M059J (cell line): ENCODE results near the gene C15orf39. TPM values are rescaled to one million over a fixed set of nuclear protein-coding genes. Genes with fewer than 3 reads are reported as not detected.
"Not testable (repeated sequence)": the region's sequence is repeated elsewhere in the genome, so short reads cannot be mapped to it uniquely, and the experiment has no call there.

Source experiments
- DNase-seq: peaks from one replicate; pipeline ENCODE4 v3.0.0-alpha.2; 2012; ENCODE audit warnings: low read depth
- total RNA-seq: library from RNA; depleted of rRNA; stranded (reverse); fragments of >200 nt; shearing (Covaris generic); gene quantifications from 2 replicates; pipeline ENCODE4 v1.2.3, GENCODE V29; 2014

C15orf39 gene
- total RNA-seq, 1 experiment from 2014 or later = 11.5 TPM

DNA sequence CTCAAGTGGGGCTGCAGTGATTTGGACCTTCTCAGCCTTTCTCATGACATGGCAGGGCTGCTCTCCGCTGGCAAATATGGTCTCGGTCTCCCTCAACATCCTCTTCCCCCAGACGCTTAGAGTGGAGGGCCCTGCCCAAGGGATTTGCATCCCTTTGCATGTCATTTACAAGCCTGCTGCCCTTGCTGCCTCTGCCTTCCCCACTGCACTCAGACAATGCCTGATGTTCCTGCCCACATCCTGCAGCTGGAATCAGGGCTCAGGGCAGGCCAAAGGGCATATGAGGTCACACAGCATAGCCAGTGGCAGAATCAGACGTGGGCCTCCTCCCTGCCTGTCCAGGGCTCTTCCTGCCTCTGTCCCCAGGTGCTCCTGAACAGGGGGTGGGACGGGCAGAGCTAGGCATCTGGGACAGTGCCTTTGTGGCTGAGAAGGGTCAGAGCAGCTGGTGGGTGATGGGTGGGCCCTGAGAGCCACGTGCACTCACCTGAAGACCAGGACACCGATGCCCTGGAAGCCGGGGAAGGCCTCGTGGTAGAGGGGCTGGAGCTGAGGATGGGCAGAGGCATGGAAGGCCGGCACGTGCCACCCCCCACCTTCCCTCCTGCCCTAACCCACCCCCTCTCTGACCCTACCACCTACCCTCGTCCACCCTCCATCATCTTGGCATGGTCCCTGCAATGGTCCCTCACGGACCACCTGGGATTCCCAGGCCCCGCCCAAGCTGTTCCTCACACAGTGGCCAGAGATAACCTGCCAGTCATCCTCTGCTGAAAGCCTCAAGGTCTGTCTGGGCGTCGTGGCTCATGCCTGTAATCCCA lies 29.1 kb downstream of the C15orf39 start:
- DNase-seq = no peak

DNA sequence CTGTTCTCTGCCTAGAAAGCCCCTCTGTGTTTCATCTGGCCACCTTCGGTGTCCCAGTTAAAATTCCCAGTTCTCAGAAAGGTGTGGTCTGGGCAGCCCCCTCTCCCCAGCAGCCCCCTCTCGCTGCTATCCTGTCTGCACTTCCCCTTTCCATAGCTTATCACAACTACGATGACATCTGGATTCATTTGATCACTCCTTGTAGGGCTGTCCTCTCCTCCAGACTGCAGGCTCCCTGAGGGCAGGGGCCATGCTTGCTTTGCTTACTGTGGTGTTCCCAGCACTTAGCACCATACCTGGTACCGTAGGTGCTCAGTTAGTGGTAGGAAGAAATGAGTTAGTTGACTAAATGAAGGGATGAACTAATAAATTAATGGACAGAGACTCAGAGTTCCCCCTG lies 30.2 kb downstream of the C15orf39 start:
- DNase-seq = no peak

DNA sequence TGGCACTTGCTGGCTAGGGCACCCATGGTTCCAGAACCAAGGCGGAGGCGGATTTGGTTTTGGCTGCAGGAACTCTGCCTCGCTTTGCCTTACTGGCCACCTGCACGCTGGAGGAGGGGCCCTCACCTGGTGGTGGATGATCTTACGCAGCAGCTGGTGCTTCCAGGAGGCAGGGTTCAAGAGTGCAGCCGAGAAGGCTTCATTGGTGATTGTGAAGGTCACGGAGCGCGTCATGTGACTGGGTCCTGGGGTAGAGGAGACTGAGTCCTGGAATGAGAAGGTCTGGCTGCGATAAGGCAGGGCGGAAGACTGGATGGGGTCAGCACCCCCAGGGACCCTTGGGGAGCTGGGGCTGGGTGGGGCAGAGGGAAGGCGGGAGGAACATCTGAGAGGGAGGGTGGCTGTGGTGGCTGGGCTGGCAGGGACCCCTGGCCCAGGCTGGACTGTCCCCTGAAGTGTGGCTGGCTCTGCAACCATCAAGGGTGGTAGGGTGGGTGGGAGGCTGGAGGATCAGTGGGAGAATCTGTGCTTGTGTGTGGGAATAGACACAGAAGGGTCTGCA lies 30.7 kb downstream of the C15orf39 start:
- no peak for DNase-seq

DNA sequence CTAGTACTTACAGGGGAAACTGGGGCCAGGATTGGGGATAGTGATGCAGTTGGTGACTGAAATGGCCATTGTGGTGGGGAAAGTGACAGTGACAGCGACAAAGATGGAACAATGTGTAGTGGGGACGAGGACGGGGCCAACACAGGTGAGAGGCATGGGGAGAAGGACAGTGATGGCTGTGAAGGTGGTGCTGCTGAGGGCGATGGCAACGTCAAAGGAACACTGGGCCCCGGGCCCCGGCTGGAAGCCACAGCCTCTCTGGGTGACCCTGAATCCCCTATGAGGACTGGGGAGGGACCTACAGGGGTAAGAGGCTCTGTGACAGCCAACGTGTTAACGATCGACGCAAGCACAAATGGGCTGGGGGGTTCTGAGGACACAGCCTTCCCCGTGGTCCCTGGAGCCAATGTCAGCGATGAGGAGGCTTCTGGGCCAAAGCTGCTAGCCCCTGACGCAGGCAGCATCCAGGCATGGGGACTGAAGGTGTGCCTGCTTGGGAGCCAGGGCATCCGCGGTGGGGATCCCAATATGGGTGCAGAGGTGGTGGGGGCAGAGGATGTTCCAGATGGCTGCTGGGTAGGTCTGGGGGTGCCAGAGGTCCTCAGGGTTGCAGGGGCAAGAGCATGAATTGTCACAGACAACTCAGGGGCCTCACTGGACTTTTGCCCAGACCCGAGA lies 31.3 kb downstream of the C15orf39 start:
- DNase-seq = no peak

DNA sequence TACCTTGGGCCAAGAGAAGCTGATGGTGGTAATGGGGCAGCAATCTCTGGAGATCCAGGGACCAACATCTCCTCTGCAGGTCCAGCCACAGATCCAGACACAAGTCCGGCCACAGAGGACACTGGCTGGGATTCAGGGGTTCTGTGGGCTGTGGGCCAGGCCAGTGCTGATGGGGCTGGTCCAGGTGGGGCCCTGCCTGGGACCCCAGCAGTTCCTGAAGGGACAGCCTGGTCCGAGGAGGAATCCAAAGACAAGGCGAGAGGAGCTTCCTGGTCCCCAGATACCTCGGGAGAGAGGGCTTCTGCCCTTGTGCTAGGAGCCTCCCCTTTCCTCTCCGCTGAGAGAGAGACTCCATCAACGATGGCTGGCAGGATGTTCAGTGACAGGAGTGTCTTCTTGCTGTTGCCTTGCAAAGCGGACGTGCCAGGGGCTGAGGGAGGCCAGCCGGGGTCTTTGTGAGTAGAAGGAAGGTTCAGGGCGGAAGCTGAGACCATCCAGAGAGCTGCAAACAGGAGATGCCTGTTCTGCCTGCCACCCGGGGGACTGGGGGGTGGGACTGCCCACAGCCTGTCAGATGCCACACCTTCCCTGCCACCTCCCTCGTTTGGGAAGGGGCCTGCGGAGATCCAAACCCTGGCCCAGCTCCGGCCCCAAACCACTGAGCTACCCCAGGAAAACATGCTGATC lies 32.0 kb downstream of the C15orf39 start:
- DNase-seq = no peak

DNA sequence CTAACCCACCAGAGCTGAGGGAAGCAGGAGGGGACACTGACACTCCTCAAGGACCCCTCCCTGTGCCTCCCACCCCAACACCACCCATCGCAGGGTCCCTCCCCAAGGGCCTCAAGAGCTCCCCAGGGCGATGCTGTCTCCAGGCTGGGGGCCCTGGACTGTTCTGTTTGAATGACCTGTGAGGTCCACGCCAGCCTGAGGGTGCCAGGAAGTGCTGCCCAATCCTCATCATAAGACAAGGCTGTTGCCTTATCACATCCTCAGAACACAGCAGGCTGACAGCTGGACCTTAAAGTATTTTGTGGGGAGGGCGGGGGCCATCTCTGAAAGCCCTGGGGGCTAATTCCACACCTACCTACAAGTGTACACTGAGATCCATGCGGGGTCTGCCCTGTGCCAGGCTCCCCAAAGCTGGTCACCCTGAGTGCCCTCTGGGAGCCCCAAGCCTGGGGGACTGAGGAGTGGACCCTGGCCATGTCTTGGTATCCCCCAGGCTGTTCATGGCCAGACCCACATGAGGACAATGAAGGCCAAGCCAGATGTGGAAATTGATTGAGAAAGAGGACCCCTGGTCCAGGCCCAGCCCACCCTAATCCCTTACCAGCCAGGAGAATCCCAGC lies 32.6 kb downstream of the C15orf39 start:
- DNase-seq = no peak

DNA sequence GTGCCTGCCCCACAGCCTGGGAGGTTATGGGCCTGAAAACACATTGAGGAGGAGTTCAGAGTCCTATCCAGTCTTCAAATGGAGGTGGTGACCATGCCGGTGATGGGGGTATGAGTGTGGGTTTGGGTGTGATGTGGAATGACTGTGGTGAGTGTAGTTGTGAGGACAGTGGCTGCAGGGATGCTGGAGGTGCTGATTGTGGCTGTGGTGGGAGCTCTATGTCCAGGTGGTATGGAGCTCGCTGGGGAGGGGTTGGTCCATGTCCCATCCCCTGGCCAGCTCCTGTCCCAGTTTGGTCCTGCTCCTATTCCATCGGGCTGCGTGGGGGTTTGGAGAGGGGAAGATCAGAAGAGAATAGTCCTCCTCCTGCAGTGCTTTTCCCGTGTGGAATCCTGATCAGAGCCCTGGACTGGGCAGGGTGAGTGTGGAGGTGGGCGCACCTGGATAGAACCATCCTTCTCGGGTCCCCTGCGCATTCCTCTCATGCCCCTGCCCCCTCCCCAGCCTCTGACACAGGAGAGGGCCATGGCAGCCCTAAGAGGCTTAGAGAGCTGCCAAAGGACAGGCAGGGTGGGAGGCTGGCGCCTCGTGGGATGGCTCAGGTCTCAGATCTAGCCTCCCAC lies 33.5 kb downstream of the C15orf39 start:
- no peak for DNase-seq

DNA sequence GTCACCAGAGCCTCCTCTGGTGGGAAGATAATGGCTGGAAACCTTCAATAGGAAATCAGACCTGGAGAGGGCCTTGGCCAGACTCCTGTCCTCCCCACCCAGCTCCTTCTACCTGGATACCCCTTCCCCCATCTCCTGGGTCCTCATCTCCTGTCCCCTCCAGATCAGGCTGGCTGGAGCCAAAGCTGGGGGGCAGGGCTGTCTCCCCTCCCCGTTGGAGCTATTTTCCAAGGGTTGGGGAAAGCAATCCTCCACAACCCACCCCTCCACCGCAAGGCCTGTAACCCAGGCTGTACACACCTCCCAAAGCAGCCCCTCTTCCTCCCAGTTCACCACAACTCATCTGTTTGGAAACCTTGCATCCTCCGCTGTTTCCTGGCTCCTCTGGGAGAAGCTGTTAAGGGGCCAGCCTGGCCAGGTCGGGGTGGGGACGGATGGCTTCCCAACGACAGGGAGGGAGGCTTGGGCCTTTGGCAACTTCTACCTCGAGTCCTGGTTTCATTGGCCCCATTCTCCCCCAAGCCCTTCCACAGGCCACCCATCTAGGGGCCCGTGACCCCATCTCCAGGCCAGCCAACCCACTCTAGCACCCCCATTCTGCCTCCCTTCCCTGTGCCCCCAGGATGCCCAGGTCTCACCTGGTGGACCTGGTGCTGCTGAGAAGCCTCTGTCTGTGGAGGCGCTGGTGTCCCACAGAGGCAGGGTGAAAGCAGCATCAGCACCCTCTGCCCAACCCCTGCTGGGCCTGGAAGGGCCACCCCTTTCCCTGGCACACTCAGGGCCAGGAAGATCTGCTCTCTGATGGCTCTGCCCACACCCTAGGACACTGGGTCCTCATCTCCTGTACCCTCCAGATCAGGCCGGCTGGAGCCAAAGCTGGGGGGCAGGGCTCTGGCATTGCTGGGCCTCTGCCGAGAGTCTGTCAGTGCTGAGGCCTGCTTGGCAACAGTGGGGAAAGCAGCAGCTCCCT lies 34.4 kb downstream of the C15orf39 start:
- DNase-seq = no peak

DNA sequence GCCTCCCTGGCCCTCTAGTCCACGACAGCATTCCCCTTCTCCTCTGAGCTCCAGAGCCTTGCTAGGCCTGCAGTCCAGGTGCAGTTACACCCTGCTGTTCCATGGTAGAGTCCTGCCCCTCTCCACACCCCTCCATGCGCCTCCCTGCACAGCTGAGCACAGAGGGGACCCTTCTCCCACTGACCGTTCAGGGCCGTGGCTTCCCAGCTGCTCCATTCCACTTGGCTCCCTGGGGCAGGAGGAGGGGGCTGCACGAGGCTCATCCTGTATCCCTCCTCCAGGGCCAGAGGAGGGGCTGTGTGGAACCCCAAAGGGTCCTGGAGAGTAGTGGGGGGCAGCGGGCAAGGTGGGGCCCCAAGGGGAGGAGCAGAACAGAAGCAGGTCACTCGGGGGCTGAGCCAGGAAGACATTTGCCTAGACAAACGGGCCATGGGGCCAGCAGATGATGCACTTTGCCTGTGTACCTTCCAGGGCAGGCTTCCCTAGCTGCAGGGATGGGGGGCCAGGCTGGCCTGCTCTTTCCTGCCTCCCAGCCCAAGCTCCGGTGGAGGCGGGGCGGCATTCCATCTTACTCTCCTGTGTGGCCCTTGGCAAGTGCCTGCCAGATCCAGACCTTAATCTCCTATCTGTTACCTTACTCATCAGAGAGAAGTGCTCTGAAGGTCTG lies 35.8 kb downstream of the C15orf39 start:
- DNase-seq = no peak

DNA sequence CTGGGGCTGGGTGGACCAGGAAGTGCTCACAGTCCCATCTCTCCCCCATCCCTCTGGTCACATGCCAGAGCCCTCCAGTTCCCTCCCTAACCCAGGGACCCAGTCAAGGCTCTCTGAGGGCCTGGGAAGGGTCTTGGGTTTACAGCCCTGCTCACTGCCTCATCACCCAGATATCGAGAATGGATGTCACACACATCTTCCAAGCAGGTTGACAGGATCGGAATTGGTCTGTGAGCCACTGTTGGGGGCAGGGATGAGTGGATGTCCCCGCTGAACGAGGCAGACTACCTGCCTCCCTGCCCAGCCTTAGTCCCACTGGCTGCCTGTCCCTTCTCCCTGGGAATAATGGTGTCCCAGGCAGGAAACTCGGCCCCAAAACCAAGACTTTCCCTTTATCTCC lies 36.5 kb downstream of the C15orf39 start:
- DNase-seq = no peak

DNA sequence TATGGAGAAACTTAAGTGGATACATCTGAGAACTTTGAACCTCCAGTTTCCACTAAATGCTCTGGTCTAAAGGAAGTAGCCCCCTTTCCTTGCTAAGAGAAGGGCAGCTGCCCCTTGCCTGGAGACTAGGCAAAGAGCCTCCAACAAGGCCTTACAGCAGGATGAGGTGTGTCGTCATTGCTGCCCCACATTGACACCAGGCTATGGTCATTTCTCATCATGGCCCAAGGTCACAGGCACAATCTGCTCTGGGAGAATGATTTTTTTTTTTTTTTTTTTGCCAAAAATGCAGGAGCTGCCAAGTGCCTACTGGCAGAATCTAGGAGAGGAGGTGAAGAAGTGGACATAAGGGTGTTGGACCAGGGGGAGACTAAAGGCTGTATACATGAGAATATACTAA lies 44.1 kb downstream of the C15orf39 start:
- DNase-seq = not testable (repeated sequence)

DNA sequence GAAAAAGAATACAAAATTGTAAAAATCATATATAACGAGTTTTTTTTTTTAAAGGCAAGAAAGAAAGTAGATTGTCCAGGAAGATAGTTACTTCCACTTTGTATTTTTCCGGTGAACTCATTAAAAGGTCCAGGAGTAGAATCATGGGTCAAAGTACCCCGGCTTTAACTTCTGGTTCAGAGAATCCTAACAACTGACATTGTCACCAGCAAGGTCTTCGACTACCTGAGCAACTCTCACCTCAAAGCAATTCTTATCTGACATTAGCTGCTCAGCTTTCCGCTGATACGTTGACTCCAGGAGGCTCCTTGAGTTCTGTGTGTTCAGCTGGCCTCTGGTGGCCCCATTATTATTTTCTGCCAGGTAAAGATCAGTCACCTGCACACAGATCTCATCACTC lies 47.3 kb downstream of the C15orf39 start:
- not testable (repeated sequence) for DNase-seq

DNA sequence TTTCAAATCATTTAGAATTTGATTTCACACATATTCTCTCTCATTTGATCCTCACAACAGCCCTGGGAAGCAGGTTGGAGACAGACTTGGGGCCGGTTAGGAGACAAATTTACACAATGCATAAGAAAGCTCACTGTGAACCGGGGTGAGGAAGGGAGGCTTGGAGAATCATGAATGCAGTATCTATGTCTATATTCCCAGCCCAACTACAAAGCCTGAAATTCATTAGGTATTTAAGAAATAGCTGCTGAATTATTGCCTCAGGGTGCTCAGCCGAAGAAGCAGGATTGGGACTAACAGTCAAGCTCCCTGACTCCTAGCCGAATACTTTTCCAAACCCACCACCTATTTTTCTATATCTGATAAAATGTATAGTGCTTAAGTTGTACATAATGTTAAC lies 48.0 kb downstream of the C15orf39 start:
- DNase-seq = no peak

DNA sequence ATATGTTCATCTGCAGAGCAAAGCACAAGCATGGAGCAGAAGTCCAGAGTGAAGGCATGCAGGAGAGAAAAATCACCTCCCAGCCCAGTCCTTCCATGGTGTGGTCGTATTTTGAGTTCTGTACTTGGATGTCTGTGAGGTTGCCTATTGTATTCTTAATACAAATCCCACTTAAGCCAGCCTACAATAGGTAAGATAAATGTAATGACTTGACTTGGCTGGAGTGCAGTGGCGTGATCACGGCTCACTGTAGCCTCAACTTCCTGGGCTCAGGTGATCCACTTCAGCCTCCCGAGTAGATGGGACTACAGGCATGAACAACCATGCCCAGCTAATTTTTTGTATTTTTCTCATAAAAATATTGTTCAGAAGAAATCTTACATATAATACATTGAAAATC lies 49.7 kb downstream of the C15orf39 start:
- not testable (repeated sequence) for DNase-seq

DNA sequence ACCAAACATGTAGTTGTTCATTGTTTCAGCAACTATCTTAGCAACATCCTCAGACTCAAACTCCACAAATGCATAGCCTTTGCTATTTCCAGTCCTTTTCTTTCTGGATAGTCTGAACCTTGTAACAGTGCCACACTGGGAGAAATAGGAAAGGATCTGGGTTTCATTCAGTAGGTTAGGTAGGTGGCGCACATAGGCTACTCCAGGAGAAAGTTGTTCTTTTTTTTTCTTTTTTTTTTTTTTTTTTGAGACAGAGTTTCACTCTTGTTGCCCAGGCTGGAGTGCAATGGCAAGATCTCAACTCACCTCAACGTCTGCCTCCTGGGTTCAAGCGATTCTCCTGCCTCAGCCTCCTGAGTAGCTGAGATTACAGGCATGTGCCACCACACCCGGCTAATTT lies 50.6 kb downstream of the C15orf39 start:
- not testable (repeated sequence) for DNase-seq

DNA sequence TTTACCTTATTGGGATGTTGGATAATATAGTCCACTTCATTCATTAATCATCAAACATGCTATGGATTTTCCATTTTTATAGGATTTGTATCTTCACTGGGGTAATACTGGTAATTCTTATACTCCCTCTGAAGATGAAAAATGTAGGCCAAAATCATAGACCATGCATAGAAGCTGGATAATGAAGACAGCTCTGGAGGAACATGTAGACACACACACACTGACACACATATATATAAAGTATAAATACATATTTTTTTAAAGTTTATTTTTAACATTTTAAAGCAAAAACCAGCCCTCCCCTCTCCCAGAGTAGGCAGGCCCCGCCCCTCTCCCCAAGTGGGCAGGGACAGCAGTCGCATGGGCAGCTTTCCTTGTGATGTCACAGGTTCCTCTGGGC lies 56.4 kb downstream of the C15orf39 start, which contains the start of gene GOLGA6C:
Gene GOLGA6C, plus strand, starts transcription at position 301 of the 400 bp plus-strand sequence. CDS start 265 bp downstream, outside the sequence.
- DNase-seq = not testable (repeated sequence)

DNA sequence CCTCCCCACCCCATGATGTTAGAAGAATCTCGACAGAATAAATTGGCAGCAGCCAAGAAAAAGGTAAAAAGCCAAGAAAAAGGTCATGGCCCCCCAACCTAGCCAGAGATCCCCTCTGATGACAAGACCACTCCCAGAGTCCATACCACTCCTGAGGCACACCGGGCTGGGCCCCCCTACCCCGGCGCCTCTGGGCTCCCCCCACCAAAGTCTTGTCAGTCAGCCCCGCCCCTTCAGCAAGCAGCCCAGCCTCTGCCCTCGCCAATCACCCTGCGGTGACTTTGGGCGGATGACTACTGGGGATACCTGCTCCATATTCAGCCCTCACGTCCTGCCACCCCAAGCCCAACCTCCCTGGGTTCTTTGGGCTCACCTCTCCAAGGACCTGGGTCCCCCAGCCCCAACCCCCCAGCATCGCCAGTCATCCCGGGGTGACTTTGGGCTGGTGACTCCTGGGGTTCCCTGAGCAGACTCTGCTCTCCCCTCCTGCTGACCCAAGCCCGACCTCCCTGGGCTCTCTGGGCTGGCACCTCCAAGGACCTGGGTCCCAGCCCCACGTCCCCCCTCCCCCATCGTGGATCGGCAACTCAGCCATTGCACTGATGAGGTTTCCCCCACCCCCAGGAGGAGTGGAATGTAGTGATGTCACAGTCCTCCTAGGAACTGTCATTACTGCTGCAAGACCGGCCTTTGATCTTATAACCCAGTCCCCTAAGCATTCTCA lies 57.1 kb downstream of the C15orf39 start:
- not testable (repeated sequence) for DNase-seq

DNA sequence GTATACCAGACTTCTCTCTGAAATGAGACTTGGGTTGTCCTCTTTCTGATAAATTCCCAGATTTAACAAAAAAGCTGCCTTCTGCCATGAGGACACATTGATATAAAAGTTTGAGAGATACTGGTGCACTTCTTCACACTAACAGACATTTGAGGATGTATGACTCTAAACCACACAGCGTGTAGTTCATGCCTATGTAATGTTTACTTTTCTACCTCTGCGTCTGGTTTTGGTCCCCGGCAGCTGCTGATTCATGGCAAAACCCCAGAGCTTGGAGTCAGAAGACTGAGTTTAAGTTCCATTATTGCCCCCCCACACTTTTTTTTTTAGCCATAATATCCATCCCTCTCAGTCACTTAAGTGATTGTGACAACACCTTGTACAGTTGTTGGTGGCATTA lies 58.2 kb downstream of the C15orf39 start:
- DNase-seq = not testable (repeated sequence)
